ENCODE data around the gene ARMC7.
"Not testable (repeated sequence)": the region's sequence is repeated elsewhere in the genome, so short reads cannot be mapped to it uniquely, and the experiment has no call there.

Gene ARMC7

GRCh38 chr17:75130059-75130631, 20.4 kb downstream of the ARMC7 start:
- DNase-seq: no peak

GRCh38 chr17:75130632-75131277, 21.0 kb downstream of the ARMC7 start:
- peak; percentile 44 for DNase-seq

- peak; percentile 25 for DNase-seq
Observed at GRCh38 chr17:75131278-75132017, 21.7 kb downstream of the ARMC7 start, which contains the start of gene NT5C. NT5C (minus strand) TSS chr17:75131742; CDS start chr17:75131707, 35 bp downstream.

GRCh38 chr17:75132018-75133000, 22.5 kb downstream of the ARMC7 start:
- not testable (repeated sequence) for DNase-seq

GRCh38 chr17:75133001-75133400, 23.2 kb downstream of the ARMC7 start:
- DNase-seq: no peak

- DNase-seq: not testable (repeated sequence)
Observed at GRCh38 chr17:75133607-75134347, 24.0 kb downstream of the ARMC7 start.

- DNase-seq: no peak
Observed at GRCh38 chr17:75135452-75135851, 25.7 kb downstream of the ARMC7 start.

- no peak for DNase-seq
Observed at GRCh38 chr17:75135946-75136345, 26.2 kb downstream of the ARMC7 start.

GRCh38 chr17:75137762-75138161, 28.0 kb downstream of the ARMC7 start:
- DNase-seq: not testable (repeated sequence)

- DNase-seq: no peak
Observed at GRCh38 chr17:75138519-75138918, 28.8 kb downstream of the ARMC7 start.

- DNase-seq: no peak
Observed at GRCh38 chr17:75142236-75142971, 32.6 kb downstream of the ARMC7 start.

- DNase-seq: no peak
Observed at GRCh38 chr17:75144816-75145512, 35.2 kb downstream of the ARMC7 start.

- no peak for DNase-seq
Observed at GRCh38 chr17:75146592-75146991, 36.8 kb downstream of the ARMC7 start.

GRCh38 chr17:75147878-75148546, 38.2 kb downstream of the ARMC7 start:
- DNase-seq: no peak

GRCh38 chr17:75151930-75152329, 42.2 kb downstream of the ARMC7 start:
- no peak for DNase-seq

- no peak for DNase-seq
Observed at GRCh38 chr17:75152523-75152921, 42.8 kb downstream of the ARMC7 start.

GRCh38 chr17:75152922-75153779, 43.4 kb downstream of the ARMC7 start:
- DNase-seq: peak; percentile 32

- DNase-seq: no peak
Observed at GRCh38 chr17:75153780-75154194, 44.0 kb downstream of the ARMC7 start.

All from NCI-H1694 (cell line).